Left colon (tissue), 2 donors: ENCODE measurements around the gene ANO7. TPM values are rescaled to one million over a fixed set of nuclear protein-coding genes. Genes with fewer than 3 reads are reported as not detected.

Experiments
- ATAC-seq: fragments of 200-7000 bp; cut with Tn5 transposase; one replicate; pipeline ENCODE4 v1.9.1; 2020; ENCODE audit warnings: mild to moderate bottlenecking, moderate library complexity
- DNase-seq, 2 donors: peaks; one replicate each; pipeline ENCODE4 v3.0.0-alpha.2; 2020
- intact Hi-C, 2 donors: fragments of 100-400 bp; cut with DNase I in 1 of 2; cut with micrococcal nuclease in 1 of 2; formaldehyde crosslinking; loops; one replicate each; pipeline versions ENCODE4 v1.11.2 to v1.14.0; 2022; cut with DNase I, micrococcal nuclease
- total RNA-seq, 2 donors: library from RNA; stranded (reverse); fragmentation: NEBNext Ultra II Directional; extraction: Animal tissue kit (Norgen Biotek cat#: 25700); gene quantifications; one replicate each; pipeline ENCODE4 v1.2.1, GENCODE V29; 2021
- donor health status: DM: no; HTN: no; CAD: no.
- donor health status: DM: yes; HTN: yes; CAD: no.

The ANO7 gene
- total RNA-seq, 2 donors from 2014 or later, result 75.4 to 114 TPM

- DNase-seq (no peak), ATAC-seq (no peak)
- intact Hi-C loops, result loop anchor here in 1 of 2 donors (10.0 kb wide), 1 partner anchor 381 kb away; no protein-coding TSS in a partner anchor
These were observed 47.5 kb downstream of the ANO7 start for GRCh38 chr2:241235859-241236593.

- intact Hi-C loops, result loop anchor here in 1 of 2 donors (10.0 kb wide), 1 partner anchor 382 kb away; no protein-coding TSS in a partner anchor
- DNase-seq (no peak), ATAC-seq (no peak)
These were observed 48.6 kb downstream of the ANO7 start for GRCh38 chr2:241237047-241237446.

- intact Hi-C loops, result loop anchor here in 1 of 2 donors (10.0 kb wide), 1 partner anchor 383 kb away; no protein-coding TSS in a partner anchor
- ATAC-seq (no peak), DNase-seq (no peak)
These were observed 49.5 kb downstream of the ANO7 start for GRCh38 chr2:241237949-241238371.

GRCh38 chr2:241238693-241239198 lies 50.3 kb downstream of the ANO7 start:
- intact Hi-C loops, result loop anchor here in 1 of 2 donors (10.0 kb wide), 1 partner anchor 384 kb away; no protein-coding TSS in a partner anchor
- ATAC-seq, result no peak
- no peak for DNase-seq

- DNase-seq (no peak), ATAC-seq (no peak)
- intact Hi-C loops, result loop anchor here in 1 of 2 donors (10.0 kb wide), 1 partner anchor 385 kb away; no protein-coding TSS in a partner anchor
These were observed 51.2 kb downstream of the ANO7 start for GRCh38 chr2:241239552-241240202.

GRCh38 chr2:241240320-241241004 lies 52.0 kb downstream of the ANO7 start:
- intact Hi-C loops, result no loop called here
- ATAC-seq, result no peak
- no peak for DNase-seq

GRCh38 chr2:241241669-241242068 lies 53.2 kb downstream of the ANO7 start:
- no peak for DNase-seq
- ATAC-seq, result no peak
- intact Hi-C loops, result no loop called here

- ATAC-seq (no peak), DNase-seq (no peak)
These were observed 53.8 kb downstream of the ANO7 start for GRCh38 chr2:241242306-241242705.

GRCh38 chr2:241244368-241244767 lies 55.9 kb downstream of the ANO7 start:
- ATAC-seq, result no peak
- DNase-seq, result no peak
- intact Hi-C loops, result no loop called here

More at GRCh38 chr2:241242306-241242705, 53.8 kb downstream of the ANO7 start:
- intact Hi-C loops, result no loop called here

GRCh38 chr2:241248289-241248688 lies 59.8 kb downstream of the ANO7 start:
- no peak for ATAC-seq
- intact Hi-C loops, result no loop called here
- DNase-seq, result no peak

GRCh38 chr2:241248897-241249296 lies 60.4 kb downstream of the ANO7 start:
- ATAC-seq, result no peak
- intact Hi-C loops, result no loop called here
- no peak for DNase-seq

- DNase-seq (no peak), ATAC-seq (no peak)
- intact Hi-C loops, result no loop called here
These were observed 61.2 kb downstream of the ANO7 start for GRCh38 chr2:241249654-241250053.

GRCh38 chr2:241252778-241253475 lies 64.5 kb downstream of the ANO7 start:
- intact Hi-C loops, result no loop called here
- ATAC-seq, result no peak

GRCh38 chr2:241254904-241255351 lies 66.5 kb downstream of the ANO7 start:
- ATAC-seq (no peak), DNase-seq (no peak)
- intact Hi-C loops, result no loop called here

More at GRCh38 chr2:241252778-241253475, 64.5 kb downstream of the ANO7 start:
- DNase-seq, result no peak

GRCh38 chr2:241255542-241256167 lies 67.2 kb downstream of the ANO7 start:
- intact Hi-C loops, result no loop called here
- ATAC-seq, result peak; percentile 20

GRCh38 chr2:241256168-241256545 lies 67.7 kb downstream of the ANO7 start:
- ATAC-seq, result no peak
- intact Hi-C loops, result no loop called here
- DNase-seq, result no peak

More at GRCh38 chr2:241255542-241256167, 67.2 kb downstream of the ANO7 start:
- DNase-seq, result no peak

- ATAC-seq, result no peak
- intact Hi-C loops, result no loop called here
- no peak for DNase-seq
These were observed 69.0 kb downstream of the ANO7 start for GRCh38 chr2:241257419-241258032.
